NCI-H2171 treated with DMSO at 0.1 percent for 48 hours (cell line): ENCODE data around the gene MTHFSD.

ENCODE experiments used
- DNase-seq: peaks from one replicate; lab custom pipeline; 2025; lab: John Stamatoyannopoulos, UW

The MTHFSD gene

GRCh38 chr16:86570558-86571529 is 15.8 kb upstream of the MTHFSD start:
- no peak for DNase-seq

DNA sequence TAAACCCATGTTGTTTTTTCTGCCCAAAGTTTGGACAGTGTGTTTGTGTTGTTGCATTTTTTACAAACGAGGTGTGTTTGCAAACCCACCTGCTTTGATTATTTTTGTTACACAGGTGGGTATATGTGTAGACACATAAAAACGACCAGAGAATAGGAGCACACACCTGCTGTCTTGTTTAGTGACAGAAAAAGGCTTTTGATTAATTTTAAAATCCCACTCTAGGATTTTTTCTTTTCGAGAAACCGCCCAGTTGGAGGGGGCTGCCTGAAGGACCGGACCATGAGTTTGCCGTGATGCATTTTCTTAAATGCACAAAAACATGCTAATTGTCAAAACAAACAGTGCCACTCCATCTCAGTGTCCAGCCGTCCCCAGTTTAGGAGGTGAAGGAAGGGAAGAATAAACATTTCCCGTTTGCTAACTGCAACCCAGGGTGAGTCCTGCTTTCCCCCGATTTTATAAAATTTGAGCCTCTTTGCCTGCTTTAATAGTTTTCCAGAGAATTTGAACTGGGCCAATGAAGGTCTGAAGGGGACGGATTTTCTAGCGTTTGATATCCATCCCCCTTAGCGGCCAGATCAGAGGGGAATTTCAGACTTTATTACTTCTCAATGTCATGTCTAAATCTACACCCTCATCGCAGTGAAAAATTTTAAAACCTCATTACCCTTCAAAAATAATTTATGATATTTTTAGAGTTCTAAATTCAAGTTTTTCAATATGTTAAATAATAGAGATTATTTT is 14.8 kb upstream of the MTHFSD start:
- DNase-seq = no peak

DNA sequence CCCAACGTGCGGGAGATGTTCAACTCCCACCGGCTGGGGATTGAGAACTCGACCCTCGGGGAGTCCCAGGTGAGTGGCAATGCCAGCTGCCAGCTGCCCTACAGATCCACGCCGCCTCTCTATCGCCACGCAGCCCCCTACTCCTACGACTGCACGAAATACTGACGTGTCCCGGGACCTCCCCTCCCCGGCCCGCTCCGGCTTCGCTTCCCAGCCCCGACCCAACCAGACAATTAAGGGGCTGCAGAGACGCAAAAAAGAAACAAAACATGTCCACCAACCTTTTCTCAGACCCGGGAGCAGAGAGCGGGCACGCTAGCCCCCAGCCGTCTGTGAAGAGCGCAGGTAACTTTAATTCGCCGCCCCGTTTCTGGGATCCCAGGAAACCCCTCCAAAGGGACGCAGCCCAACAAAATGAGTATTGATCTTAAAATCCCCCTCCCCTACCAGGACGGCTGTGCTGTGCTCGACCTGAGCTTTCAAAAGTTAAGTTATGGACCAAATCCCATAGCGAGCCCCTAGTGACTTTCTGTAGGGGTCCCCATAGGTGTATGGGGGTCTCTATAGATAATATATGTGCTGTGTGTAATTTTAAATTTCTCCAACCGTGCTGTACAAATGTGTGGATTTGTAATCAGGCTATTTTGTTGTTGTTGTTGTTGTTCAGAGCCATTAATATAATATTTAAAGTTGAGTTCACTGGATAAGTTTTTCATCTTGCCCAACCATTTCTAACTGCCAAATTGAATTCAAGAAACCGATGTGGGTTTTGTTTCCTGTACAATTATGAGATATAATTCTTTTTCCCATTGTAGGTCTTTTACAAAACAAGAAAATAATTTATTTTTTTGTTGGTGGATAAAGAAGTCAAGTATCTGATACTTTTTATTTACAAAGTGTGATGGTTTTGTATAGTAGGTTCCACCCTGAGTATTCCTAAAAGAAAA is 13.9 kb upstream of the MTHFSD start:
- DNase-seq = no peak

DNA sequence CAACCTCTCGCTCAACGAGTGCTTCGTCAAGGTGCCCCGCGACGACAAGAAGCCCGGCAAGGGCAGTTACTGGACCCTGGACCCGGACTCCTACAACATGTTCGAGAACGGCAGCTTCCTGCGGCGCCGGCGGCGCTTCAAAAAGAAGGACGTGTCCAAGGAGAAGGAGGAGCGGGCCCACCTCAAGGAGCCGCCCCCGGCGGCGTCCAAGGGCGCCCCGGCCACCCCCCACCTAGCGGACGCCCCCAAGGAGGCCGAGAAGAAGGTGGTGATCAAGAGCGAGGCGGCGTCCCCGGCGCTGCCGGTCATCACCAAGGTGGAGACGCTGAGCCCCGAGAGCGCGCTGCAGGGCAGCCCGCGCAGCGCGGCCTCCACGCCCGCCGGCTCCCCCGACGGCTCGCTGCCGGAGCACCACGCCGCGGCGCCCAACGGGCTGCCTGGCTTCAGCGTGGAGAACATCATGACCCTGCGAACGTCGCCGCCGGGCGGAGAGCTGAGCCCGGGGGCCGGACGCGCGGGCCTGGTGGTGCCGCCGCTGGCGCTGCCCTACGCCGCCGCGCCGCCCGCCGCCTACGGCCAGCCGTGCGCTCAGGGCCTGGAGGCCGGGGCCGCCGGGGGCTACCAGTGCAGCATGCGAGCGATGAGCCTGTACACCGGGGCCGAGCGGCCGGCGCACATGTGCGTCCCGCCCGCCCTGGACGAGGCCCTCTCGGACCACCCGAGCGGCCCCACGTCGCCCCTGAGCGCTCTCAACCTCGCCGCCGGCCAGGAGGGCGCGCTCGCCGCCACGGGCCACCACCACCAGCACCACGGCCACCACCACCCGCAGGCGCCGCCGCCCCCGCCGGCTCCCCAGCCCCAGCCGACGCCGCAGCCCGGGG is 12.9 kb upstream of the MTHFSD start:
- DNase-seq = no peak

- peak; percentile 14 for DNase-seq
Observed at GRCh38 chr16:86566966-86567700, 12.1 kb upstream of the MTHFSD start.

GRCh38 chr16:86566601-86566965 is 11.5 kb upstream of the MTHFSD start, which contains the start of gene FOXC2:
TSS of gene FOXC2 (plus strand) at chr16:86566829. CDS start at chr16:86567336, 507 bp downstream.
- DNase-seq = peak; percentile 62

DNA sequence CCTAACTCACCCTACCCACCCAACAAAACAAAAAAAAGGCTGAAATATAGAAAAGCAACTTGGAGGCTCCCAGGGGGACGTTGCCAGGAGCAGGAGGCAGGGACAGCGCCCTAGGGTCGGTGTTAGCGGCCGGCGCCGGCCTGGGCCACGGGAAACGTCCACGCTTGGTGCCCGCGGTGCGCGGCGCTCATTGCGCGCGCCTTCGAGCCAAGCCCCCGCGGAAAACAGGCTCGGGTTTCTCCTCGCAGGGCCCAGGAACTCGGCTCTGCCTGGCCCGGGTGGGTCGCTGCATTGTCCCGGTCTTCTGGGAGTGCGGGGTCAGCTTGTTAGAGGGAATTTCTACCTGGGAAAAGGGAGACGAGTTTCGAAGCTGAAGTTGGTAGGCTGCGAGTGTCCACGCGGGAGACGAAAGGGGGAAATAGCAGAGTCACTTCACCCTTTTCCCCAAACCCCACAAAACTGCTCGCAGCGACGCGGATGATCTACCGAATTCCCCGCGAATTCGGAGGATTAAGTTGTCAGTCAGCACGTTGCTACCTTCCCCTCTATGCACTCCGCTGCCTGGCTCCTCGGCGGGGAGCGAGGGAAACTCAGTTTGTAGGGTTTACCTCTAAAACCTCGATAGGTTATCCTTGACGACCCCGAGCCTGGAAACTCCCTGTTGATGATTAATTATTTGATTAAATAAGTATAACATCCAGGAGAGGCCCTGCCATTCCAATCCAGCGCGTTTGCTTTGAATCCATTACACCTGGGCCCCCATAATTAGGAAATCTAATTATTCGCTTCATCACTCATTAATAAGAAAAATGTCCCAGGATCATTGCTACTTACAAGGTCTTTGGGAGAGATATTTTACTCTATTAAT is 10.8 kb upstream of the MTHFSD start:
- no peak for DNase-seq

DNA sequence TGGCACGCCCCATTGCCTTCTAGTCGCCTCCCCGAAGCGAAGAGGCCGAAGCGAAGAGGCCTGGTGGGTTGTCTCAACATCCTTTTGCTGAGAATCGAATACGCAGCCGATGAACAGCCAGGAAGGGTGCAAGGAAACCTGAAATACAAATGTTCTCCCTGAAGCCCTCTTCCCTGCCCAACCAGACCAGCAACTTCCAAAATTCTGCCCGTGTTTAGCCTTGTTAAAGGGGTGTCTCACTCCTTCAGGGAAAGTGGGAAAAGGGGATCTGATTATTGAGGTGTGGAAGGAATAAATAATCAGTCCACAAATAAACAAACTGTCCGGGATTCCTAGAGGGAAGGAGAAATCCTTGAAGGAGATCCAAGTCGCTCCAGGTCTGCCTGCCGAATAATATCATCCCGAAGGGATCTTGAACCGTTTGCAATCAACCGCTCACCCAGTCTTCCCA is 10.2 kb upstream of the MTHFSD start:
- DNase-seq = no peak

- DNase-seq = peak; percentile 87
Observed at GRCh38 chr16:86563469-86564345, 8.7 kb upstream of the MTHFSD start.

DNA sequence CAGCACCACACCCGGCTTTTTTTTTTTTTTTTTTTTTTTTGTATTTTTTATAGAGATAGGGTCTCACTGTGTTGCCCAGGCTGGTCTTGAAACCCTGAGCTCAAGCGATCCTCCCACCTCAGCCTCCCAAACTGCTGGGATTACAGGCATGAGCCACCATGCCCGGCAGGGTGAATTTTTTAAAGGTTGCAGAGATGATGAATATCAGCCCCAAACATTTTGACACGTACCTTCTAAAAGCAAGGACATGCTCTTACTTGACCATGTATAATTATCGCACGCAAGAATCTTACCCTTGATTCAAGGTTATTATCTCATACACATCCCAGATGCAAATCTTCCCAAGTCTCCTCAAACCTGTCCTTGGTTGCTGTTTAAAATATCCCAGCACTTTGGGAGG is 7.3 kb upstream of the MTHFSD start:
- DNase-seq = no peak

DNA sequence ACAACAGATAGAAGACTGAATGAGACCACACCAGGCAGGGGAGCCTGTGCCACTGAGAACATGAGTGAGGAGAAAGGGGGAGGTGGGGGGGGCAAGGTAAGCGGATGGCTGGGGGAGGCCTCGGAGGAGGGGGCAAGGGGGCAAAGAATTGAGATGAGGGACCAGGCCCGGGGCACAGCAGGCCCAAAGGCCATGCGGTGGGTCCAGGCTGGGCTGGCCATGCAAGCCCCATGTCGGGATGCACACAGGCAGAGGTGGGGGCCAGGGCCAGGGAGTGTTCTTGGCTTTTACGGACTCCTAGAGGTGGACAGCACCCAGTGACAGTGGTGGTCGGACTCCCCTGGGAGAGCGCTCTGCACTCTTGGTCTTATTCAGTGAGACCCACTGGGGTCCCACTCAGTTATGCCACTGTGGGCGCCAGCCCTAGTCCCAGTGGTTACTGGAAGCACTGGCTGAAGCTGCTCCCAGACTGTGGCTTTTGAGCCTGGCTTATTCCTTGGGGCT is 4.8 kb upstream of the MTHFSD start:
- no peak for DNase-seq

- DNase-seq = no peak
Observed at GRCh38 chr16:86558355-86559193, 3.5 kb upstream of the MTHFSD start.

DNA sequence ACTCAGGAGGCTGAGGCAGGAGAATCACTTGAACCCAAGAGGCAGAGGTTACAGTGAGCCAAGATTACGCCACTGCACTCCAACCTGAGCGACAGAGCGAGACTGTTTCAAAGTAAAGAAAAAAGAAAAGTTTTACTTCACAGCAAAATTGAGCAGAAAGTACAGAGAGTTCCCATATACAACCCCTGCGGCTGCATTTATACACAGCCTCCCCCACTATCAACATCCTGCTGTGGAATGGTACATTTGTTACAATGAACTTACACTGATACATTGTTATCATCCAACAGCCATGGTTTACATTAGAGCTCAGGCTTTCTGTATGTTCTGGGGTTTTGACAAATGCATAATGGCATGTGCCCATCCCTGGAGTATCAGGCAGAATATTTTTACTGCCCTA is 2.6 kb upstream of the MTHFSD start:
- no peak for DNase-seq

- DNase-seq = no peak
Observed at GRCh38 chr16:86556576-86556975, 1.5 kb upstream of the MTHFSD start.

- no peak for DNase-seq
Observed at GRCh38 chr16:86555704-86556075, 655 bp upstream of the MTHFSD start.

DNA sequence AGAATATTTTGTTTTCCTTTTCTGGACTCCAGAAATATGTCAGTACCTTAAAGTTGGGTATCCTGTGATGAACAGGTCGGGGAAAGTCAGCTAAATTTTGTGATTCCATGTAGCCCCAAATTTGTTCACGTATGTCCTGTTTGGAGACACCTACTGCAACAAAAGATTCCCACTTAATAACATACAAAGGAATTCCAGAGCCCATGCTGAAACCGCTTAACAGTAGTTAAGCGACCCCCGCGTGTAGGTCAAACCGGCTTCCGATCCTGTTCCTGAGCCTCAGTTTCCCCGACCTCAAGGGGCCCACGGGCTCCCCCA is 477 bp downstream of the MTHFSD start:
- DNase-seq = no peak

DNA sequence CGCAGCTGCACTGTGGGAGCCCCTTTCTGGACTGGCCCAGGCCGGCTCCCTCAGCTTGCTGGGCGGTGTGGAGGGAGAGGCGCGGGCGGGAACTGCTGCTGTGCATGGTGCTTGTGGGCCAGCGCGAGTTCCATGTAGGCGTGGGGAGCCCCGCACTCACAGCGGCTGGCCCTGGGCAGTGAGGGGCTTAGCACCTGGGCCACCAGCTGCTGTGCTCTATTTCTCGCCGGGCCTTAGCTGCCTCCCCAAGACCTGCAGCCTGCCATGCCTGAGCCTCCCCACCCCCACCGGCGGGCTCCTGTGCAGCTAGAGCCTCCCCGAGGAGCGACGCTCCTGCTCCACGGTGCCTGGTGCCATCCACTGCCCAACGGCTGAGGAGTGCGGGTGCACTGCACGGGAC is 1.7 kb downstream of the MTHFSD start:
- no peak for DNase-seq
